SK-N-SH (cell line): ENCODE data around the gene ATG7.

ENCODE experiments used
- CTCF ChIP-seq: fragments of 200-600 bp; sonication (generic); IDR thresholded peaks from 2 replicates; pipeline ENCODE4 v1.6.1; 2017; ENCODE audit warnings: antibody characterized with exemption, mild to moderate bottlenecking, moderate library complexity
- EP300 ChIP-seq, 2 experiments: IDR thresholded peaks; 2 replicates each; pipeline versions ENCODE4 v1.4.0 to v1.6.1; 2012; ENCODE audit warnings: borderline replicate concordance in 1 of 2, low read depth in 1 of 2, low read length in 1 of 2
- EZH2phosphoT487 ChIP-seq: fragments of 200-600 bp; sonication (generic); IDR thresholded peaks from 2 replicates; pipeline ENCODE4 v1.6.1; 2017; ENCODE audit warnings: low read depth, mixed run types, mild to moderate bottlenecking, antibody characterized with exemption, moderate library complexity, borderline replicate concordance
- GABPA ChIP-seq: IDR thresholded peaks from 2 replicates; pipeline ENCODE4 v1.4.0; 2012; ENCODE audit warnings: low read depth, mild to moderate bottlenecking
- PBX3 ChIP-seq: IDR thresholded peaks from 2 replicates; pipeline ENCODE4; 2012
- POLR2AphosphoS5 ChIP-seq: IDR thresholded peaks from 2 replicates; pipeline ENCODE4 v1.6.1; 2012; ENCODE audit warnings: low read depth, low read length
- RAD21 ChIP-seq: IDR thresholded peaks from 2 replicates; pipeline ENCODE4 v1.6.1; 2012; ENCODE audit warnings: mild to moderate bottlenecking, low read length
- REST ChIP-seq: IDR thresholded peaks from 2 replicates; pipeline ENCODE4 v1.6.1; 2012; ENCODE audit warnings: mild to moderate bottlenecking, low read depth, low read length, moderate library complexity

- TF ChIP-seq CTCF: no peak
- TF ChIP-seq REST: no peak
- TF ChIP-seq EP300 (IDR thresholded peaks at IDR 0.05; ENCODE audit: borderline replicate concordance in 1 of 2, low read depth in 1 of 2, low read length in 1 of 2): no peak
- TF ChIP-seq RAD21: no peak
- no peak for TF ChIP-seq EZH2phosphoT487
- no peak for TF ChIP-seq GABPA
- TF ChIP-seq POLR2AphosphoS5: no peak
- no peak for TF ChIP-seq PBX3
Observed at GRCh38 chr3:11356269-11356668, 84.1 kb downstream of the ATG7 start.
